Mesothelial cell of epicardium (in vitro differentiated cells): ENCODE measurements around the gene ZFPM1. TPM values are rescaled to one million over a fixed set of nuclear protein-coding genes. Genes with fewer than 3 reads are reported as not detected.

Experiments
- DNase-seq, 2 experiments: peaks; one replicate each; pipeline ENCODE4 v3.0.0; 2021; ENCODE audit warnings: low spot score in 2 of 2; ENCODE audit not compliant: unreplicated experiment in 2 of 2
- H3K27ac Mint-ChIP-seq: 2 replicates; pipeline ENCODE4 v1.8.0; 2021; ENCODE audit warnings: mixed read lengths
- H3K27me3 Mint-ChIP-seq: 2 replicates; pipeline ENCODE4 v1.8.0; 2021; ENCODE audit warnings: low read depth, mixed read lengths
- H3K36me3 Mint-ChIP-seq: 2 replicates; pipeline ENCODE4 v1.8.0; 2021; ENCODE audit warnings: mixed read lengths
- H3K4me1 Mint-ChIP-seq: 2 replicates; pipeline ENCODE4 v1.8.0; 2021; ENCODE audit warnings: mixed read lengths
- H3K4me3 Mint-ChIP-seq: 2 replicates; pipeline ENCODE4 v1.8.0; 2021; ENCODE audit warnings: mild to moderate bottlenecking, moderate library complexity, mixed read lengths
- H3K9me3 Mint-ChIP-seq: 2 replicates; pipeline ENCODE4 v1.8.0; 2021; ENCODE audit warnings: mixed read lengths
- total RNA-seq: library from RNA; stranded (reverse); gene quantifications from 3 replicates; pipeline ENCODE4 v1.2.1, GENCODE V29; 2021
- TF ChIP-seq, protein P1 (sequence below): fragments of 200-600 bp; sonication (generic); IDR thresholded peaks from one replicate; pipeline ENCODE4 v1.5.0; 2021; ENCODE audit warnings: antibody characterized with exemption; ENCODE audit not compliant: unreplicated experiment

The ZFPM1 gene
- total RNA-seq, 1 donor from 2014 or later, result 56.2 TPM

DNA sequence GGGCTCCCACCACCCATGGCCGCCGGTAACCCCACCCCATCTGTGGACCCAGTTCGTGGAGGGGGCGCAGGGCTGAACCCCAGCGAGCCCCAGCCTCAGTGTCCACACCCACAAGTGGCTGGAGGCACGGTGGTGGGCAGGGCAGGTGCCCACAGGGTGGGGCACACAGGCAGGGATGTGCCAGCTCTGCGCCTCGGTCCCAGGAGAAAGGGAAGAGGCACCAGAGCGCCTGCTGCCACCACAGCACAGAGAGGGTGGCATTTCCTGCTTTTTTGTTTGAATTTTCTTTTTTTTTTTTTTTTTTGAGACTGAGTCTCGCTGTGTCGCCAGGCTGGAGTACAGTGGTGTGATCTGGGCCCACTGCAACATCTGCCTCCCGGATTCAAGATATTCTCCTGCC is 19.0 kb downstream of the ZFPM1 start:
- Mint-ChIP-seq H3K9me3 (no peaks in the 10 kb centered on the region), H3K36me3 (no peaks in the 10 kb centered on the region), H3K27me3 (no peaks in the 10 kb centered on the region), H3K27ac (no peak overlapping the region), H3K4me1 (peaks cover 28% of the 10 kb centered on the region), H3K4me3 (no peak overlapping the region)
- TF ChIP-seq, protein P1, sequence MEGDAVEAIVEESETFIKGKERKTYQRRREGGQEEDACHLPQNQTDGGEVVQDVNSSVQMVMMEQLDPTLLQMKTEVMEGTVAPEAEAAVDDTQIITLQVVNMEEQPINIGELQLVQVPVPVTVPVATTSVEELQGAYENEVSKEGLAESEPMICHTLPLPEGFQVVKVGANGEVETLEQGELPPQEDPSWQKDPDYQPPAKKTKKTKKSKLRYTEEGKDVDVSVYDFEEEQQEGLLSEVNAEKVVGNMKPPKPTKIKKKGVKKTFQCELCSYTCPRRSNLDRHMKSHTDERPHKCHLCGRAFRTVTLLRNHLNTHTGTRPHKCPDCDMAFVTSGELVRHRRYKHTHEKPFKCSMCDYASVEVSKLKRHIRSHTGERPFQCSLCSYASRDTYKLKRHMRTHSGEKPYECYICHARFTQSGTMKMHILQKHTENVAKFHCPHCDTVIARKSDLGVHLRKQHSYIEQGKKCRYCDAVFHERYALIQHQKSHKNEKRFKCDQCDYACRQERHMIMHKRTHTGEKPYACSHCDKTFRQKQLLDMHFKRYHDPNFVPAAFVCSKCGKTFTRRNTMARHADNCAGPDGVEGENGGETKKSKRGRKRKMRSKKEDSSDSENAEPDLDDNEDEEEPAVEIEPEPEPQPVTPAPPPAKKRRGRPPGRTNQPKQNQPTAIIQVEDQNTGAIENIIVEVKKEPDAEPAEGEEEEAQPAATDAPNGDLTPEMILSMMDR, result no peak
- no peak for DNase-seq

DNA sequence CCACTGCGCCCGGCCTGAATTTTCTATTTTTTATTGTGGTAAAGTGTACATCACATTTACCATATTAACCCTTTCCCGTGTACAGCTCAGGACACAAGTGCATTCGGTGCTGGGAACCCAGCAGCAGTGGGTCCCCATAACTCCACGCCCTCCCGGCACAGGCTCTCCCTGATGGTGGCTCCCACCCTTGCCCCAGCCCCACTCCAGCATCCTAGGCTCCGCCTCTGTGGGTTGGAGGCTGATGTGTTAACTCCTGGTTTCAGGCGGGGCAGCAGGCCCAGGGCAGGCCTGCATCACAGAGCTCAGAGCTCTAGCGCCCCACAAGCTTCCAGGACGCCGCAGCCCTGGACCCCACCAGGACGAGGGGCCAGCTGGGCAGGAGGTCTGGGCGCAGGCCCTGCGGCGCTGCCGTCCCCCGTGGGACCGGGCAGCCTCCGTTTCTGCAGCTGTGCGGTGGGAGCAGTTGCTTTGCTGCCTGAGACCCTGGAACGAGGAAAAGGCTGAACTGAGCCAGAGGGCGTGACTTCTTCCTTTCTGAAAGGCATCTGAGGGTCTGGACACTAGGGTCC is 19.6 kb downstream of the ZFPM1 start:
- Mint-ChIP-seq H3K9me3 (no peaks in the 10 kb centered on the region), H3K4me3 (no peak overlapping the region), H3K27ac (peak overlapping the region; percentile 86), H3K36me3 (no peaks in the 10 kb centered on the region), H3K27me3 (no peaks in the 10 kb centered on the region), H3K4me1 (peaks cover 28% of the 10 kb centered on the region)
- no peak for DNase-seq
- TF ChIP-seq, protein P1, result no peak

DNA sequence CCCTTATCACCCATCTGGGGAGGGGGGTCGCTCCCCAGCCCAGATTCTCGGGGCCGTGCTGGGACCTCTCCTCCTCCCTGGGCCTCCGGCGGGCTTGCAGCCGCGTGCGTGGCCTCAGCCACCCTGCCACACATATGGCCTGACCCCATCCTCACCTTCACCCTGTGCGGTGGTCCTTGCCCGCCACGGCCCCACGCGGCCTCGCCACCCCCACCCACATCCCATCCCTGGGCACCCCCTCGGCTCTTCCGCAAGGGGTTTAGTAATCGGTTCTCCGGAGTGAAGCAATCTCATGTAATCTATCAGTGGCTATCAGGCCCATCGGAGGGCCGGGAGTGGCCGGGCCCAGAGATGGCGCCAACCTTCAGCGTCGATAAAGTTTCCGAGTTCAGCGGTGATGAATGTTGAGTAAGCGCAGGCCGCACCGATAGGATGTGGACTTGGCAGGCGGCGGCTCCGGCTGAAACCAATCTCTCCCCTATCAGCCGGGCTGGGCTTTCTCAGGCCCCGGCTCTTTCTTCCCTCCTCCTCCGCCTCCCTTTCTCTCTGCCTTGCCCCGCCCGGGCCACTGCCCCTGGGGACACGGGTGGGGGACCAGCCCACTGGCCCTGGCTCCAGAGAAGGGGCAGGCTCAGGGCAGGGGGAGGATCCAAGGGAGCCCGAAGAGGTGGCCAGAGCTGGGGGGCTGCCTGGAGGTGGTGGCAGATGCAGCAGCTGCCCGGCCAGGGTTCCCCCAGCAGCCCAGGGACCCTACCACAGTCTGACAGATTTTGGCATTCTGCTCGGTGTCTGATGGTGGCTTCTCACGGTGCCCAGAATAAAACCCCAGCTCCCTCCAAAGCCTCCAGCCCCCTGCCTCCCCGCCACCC is 20.8 kb downstream of the ZFPM1 start:
- no peak for DNase-seq
- no peaks in the 10 kb centered on the region for H3K36me3 Mint-ChIP-seq
- TF ChIP-seq, protein P1, result no peak
- H3K4me3 Mint-ChIP-seq, result peak overlapping the region; percentile 36
- H3K27me3 Mint-ChIP-seq, result no peaks in the 10 kb centered on the region
- peak overlapping the region; percentile 83 for H3K27ac Mint-ChIP-seq
- H3K4me1 Mint-ChIP-seq, result peaks cover 32% of the 10 kb centered on the region
- H3K9me3 Mint-ChIP-seq, result no peaks in the 10 kb centered on the region

DNA sequence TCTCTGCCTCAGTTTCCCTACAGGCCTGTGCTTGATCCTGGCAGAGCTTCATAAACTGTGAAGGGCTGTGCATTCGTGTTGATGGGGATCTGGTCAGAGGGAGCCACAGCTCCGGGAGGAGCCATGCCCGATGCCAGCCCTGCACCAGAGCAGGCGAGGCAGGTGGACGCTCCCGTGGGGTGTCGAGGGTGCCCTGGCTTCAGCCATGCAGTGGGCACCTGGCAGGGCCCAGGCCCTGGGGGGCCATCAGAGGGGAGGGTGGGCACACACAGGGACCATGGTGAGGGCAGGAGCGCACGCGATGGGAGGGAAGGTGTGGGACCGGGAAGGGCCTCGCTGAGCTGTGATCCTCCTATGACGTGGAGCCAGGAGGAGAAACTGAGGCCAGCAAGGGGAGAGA is 22.0 kb downstream of the ZFPM1 start:
- Mint-ChIP-seq H3K9me3 (no peaks in the 10 kb centered on the region), H3K36me3 (no peaks in the 10 kb centered on the region), H3K4me3 (no peak overlapping the region), H3K4me1 (peaks cover 30% of the 10 kb centered on the region), H3K27ac (no peak overlapping the region), H3K27me3 (no peaks in the 10 kb centered on the region)
- TF ChIP-seq, protein P1, result no peak
- DNase-seq, result no peak

DNA sequence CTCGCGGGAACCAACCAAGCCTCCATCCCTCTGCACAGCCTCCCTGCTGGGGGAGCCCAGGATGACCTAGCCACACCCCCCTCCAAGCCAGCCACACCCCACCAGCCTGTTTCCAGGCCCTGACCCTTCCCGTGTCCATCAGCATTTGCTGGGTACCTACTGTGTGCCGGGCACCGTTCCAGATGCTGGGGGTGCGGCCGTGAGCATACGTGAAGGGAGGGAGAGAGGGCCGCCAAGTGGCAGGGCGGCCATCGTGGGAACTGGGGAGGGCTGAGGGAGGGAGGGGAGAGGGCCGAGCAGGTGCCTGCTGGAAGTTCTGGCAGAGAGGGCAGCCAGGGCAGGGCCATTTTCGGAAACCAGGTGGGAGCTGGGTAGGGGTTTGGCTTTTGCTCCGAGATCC is 23.1 kb downstream of the ZFPM1 start:
- H3K36me3 Mint-ChIP-seq, result no peaks in the 10 kb centered on the region
- H3K9me3 Mint-ChIP-seq, result no peaks in the 10 kb centered on the region
- no peak for DNase-seq
- peaks cover 31% of the 10 kb centered on the region for H3K4me1 Mint-ChIP-seq
- TF ChIP-seq, protein P1, result no peak
- no peaks in the 10 kb centered on the region for H3K27me3 Mint-ChIP-seq
- no peak overlapping the region for H3K27ac Mint-ChIP-seq
- no peak overlapping the region for H3K4me3 Mint-ChIP-seq
